Measurements from ENCODE around the gene ALPG.
"Not testable (repeated sequence)": the region's sequence is repeated elsewhere in the genome, so short reads cannot be mapped to it uniquely, and the experiment has no call there.

Gene ALPG

GRCh38 chr2:232402518-232402917 lies 4.1 kb upstream of the ALPG start:
- TF ChIP-seq, protein P1, sequence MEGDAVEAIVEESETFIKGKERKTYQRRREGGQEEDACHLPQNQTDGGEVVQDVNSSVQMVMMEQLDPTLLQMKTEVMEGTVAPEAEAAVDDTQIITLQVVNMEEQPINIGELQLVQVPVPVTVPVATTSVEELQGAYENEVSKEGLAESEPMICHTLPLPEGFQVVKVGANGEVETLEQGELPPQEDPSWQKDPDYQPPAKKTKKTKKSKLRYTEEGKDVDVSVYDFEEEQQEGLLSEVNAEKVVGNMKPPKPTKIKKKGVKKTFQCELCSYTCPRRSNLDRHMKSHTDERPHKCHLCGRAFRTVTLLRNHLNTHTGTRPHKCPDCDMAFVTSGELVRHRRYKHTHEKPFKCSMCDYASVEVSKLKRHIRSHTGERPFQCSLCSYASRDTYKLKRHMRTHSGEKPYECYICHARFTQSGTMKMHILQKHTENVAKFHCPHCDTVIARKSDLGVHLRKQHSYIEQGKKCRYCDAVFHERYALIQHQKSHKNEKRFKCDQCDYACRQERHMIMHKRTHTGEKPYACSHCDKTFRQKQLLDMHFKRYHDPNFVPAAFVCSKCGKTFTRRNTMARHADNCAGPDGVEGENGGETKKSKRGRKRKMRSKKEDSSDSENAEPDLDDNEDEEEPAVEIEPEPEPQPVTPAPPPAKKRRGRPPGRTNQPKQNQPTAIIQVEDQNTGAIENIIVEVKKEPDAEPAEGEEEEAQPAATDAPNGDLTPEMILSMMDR (IDR thresholded peaks at IDR 0.05; ENCODE audit: control insufficient read depth, insufficient read depth, low read depth, low read length, missing control alignments): no peak
- H3K4me3 ChIP-seq (ENCODE audit: control insufficient read depth, low read depth, low read length): no peak overlapping the region
- DNase-seq (ENCODE audit: low read depth): no peak

DNA sequence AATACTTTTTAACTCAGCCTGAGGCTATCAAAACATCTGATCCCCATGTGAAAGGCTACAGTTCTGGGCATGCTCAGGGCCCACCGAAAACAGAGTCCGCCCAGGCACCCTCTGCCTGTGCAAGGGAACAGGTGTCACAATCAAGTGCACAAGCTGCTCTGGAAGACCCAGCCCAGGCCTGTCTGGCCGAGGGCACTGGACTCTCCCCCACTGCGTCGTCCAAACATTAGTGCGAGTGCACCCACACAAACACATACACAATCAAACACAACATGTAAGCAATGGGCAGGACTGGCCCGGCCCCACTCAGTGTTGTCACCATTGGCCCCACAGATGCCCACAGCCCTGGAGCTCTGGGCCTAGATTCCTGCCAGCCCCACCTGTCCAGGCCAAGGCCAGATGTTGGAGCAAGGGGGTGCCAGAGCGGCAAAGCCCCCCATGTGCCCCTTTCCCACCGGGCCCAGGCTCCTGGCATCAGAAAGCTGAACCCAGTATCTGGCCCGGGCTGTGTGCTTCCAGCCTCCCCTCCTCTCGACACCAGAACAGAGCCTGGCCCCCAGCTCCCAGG lies 617 bp upstream of the ALPG start:
- DNase-seq (ENCODE audit: low read depth): no peak
- no peak overlapping the region for H3K4me3 ChIP-seq (ENCODE audit: control insufficient read depth, low read depth, low read length)
- TF ChIP-seq, protein P1 (IDR thresholded peaks at IDR 0.05; ENCODE audit: control insufficient read depth, insufficient read depth, low read depth, low read length, missing control alignments): no peak

GRCh38 chr2:232407428-232408150 lies 945 bp downstream of the ALPG start:
- DNase-seq (ENCODE audit: low read depth); H3K4me3 ChIP-seq (ENCODE audit: control insufficient read depth, low read depth, low read length): not testable (repeated sequence)

DNA sequence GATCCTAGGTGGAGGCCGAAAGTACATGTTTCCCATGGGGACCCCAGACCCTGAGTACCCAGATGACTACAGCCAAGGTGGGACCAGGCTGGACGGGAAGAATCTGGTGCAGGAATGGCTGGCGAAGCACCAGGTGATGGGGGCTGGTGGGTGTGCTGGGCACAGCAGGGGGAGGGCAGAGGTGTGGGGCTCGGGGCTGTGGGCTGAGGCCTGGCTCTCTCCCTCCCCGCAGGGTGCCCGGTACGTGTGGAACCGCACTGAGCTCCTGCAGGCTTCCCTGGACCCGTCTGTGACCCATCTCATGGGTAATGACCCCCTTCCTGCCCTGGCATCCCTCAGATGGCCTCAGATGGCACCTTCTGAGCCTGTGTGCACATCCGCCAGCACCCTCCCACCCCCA lies 1.6 kb downstream of the ALPG start:
- not testable (repeated sequence) for H3K4me3 ChIP-seq (ENCODE audit: control insufficient read depth, low read depth, low read length); DNase-seq (ENCODE audit: low read depth)

DNA sequence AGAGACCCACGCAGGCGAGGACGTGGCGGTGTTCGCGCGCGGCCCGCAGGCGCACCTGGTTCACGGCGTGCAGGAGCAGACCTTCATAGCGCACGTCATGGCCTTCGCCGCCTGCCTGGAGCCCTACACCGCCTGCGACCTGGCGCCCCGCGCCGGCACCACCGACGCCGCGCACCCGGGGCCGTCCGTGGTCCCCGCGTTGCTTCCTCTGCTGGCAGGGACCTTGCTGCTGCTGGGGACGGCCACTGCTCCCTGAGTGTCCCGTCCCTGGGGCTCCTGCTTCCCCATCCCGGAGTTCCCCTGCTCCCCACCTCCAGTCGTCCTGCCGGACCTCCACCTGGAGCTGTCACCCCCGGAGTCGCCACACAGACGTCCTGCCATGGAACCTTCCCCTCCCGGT lies 3.0 kb downstream of the ALPG start:
- not testable (repeated sequence) for H3K4me3 ChIP-seq (ENCODE audit: control insufficient read depth, low read depth, low read length); DNase-seq (ENCODE audit: low read depth)

DNA sequence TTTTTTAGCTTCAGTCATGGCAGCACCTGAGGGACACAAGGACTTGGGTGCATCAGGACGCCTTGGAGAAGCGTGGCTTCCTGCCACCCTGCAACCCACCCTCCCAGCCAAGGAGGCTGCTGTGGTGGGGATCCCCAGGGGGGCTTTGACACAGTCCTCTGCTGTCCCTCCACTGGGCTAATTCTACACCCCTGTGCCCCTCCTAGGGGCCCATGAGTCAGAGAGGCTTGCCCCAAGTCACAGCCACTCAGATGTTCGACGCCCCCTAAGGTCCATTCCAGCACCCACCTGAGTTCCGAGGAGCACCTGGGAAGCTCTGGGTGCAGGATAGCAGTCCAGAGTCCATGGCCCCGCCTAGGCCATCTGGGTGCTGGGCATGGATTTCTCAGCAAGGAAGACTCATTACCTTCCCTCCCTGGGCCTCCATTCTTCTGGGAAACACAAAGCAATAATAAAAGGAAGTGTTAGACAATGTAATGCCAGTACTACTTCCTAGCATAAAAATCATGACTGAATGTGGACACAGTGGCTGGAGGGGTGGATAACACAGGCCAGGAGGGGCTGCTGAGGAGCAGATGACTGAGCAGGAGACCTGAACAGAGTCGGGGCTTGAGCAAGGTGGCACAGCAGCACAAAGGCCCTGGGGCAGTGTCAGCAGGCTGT lies 3.7 kb downstream of the ALPG start:
- no peak for DNase-seq (ENCODE audit: low read depth)
- H3K4me3 ChIP-seq (ENCODE audit: control insufficient read depth, low read depth, low read length): no peak overlapping the region
- TF ChIP-seq, protein P1 (IDR thresholded peaks at IDR 0.05; ENCODE audit: control insufficient read depth, insufficient read depth, low read depth, low read length, missing control alignments): no peak

- H3K4me3 ChIP-seq (ENCODE audit: control insufficient read depth, low read depth, low read length): no peak overlapping the region
- TF ChIP-seq, protein P1 (IDR thresholded peaks at IDR 0.05; ENCODE audit: control insufficient read depth, insufficient read depth, low read depth, low read length, missing control alignments): no peak
- no peak for DNase-seq (ENCODE audit: low read depth)
Measured at GRCh38 chr2:232411901-232412629, 5.4 kb downstream of the ALPG start.

GRCh38 chr2:232412986-232413385 lies 6.3 kb downstream of the ALPG start:
- TF ChIP-seq, protein P1 (IDR thresholded peaks at IDR 0.05; ENCODE audit: control insufficient read depth, insufficient read depth, low read depth, low read length, missing control alignments): no peak
- no peak overlapping the region for H3K4me3 ChIP-seq (ENCODE audit: control insufficient read depth, low read depth, low read length)
- no peak for DNase-seq (ENCODE audit: low read depth)
